NT2/D1 (cell line): Measurements from ENCODE around the gene SERINC2.

Experiments
- YY1 ChIP-seq: IDR thresholded peaks from 2 replicates; pipeline ENCODE4 v1.6.1; 2011; ENCODE audit not compliant: insufficient read length, insufficient read depth
- ZNF274 ChIP-seq: IDR thresholded peaks from 2 replicates; pipeline ENCODE4 v1.6.1; 2011; ENCODE audit warnings: mild to moderate bottlenecking, low read depth, low read length

DNA sequence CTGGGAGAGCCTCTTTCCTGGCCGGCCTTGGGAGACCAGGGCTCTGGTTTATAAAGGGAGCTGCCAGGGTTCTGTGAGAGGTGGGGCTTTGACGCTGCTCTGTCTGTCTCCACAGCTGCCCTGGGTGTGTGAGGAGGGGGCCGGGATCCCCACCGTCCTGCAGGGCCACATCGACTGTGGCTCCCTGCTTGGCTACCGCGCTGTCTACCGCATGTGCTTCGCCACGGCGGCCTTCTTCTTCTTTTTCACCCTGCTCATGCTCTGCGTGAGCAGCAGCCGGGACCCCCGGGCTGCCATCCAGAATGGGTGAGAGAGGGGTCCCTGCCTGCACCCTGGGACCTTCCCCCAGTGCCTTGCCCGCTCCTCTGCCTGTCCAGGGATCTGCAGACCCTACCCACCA lies 11.6 kb downstream of the SERINC2 start:
- TF ChIP-seq ZNF274 (no peak), YY1 (no peak)
